Panc1 (cell line): Measurements from ENCODE around the gene OR1A2.

Source experiments
- POLR2AphosphoS5 ChIP-seq: IDR thresholded peaks from 2 replicates; pipeline ENCODE4 v1.6.1; 2012; ENCODE audit warnings: mild to moderate bottlenecking, low read depth, low read length, moderate library complexity
- SIN3A ChIP-seq: IDR thresholded peaks from 2 replicates; pipeline ENCODE4 v1.6.1; 2012; ENCODE audit warnings: low read depth, mild to moderate bottlenecking, low read length, moderate library complexity, borderline replicate concordance; ENCODE audit not compliant: insufficient read depth
- TF ChIP-seq, protein P1 (sequence below): fragments of 450-650 bp; IDR thresholded peaks from 2 replicates; pipeline ENCODE4 v1.5.1; 2017; ENCODE audit warnings: mild to moderate bottlenecking

DNA sequence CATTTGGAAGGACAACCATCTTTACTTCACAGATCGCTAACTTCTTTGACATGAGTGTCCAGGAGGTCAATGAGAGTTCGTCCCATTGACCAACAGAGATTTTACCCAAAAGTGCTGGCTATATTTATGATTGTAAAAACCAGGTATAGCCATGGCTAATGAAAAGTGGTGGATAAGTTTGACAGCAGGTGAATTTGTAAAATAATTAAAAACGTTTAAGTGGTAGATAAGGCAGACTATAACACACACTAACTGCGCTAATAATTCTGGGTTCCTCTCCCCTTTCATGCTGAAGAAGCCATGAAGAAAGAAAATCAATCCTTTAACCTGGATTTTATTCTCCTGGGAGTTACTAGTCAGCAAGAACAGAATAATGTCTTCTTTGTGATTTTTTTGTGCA is at the start of gene OR1A2:
- no peak for TF ChIP-seq POLR2AphosphoS5
- TF ChIP-seq SIN3A: no peak
- TF ChIP-seq, protein P1, sequence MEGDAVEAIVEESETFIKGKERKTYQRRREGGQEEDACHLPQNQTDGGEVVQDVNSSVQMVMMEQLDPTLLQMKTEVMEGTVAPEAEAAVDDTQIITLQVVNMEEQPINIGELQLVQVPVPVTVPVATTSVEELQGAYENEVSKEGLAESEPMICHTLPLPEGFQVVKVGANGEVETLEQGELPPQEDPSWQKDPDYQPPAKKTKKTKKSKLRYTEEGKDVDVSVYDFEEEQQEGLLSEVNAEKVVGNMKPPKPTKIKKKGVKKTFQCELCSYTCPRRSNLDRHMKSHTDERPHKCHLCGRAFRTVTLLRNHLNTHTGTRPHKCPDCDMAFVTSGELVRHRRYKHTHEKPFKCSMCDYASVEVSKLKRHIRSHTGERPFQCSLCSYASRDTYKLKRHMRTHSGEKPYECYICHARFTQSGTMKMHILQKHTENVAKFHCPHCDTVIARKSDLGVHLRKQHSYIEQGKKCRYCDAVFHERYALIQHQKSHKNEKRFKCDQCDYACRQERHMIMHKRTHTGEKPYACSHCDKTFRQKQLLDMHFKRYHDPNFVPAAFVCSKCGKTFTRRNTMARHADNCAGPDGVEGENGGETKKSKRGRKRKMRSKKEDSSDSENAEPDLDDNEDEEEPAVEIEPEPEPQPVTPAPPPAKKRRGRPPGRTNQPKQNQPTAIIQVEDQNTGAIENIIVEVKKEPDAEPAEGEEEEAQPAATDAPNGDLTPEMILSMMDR: no peak
